Gastroesophageal sphincter (tissue), 3 donors: ENCODE data around the gene RNASE9.

Experiments used
- POLR2A ChIP-seq, 2 donors: fragments of 450-650 bp; IDR thresholded peaks; one replicate each; pipeline ENCODE4 v1.6.1; 2017; ENCODE audit warnings: antibody characterized with exemption in 2 of 2, mild to moderate bottlenecking in 2 of 2, moderate library complexity in 1 of 2
- POLR2AphosphoS5 ChIP-seq: sonication (generic); formaldehyde crosslinking; IDR thresholded peaks from one replicate; pipeline ENCODE4 v1.6.1; 2017; ENCODE audit warnings: antibody characterized with exemption
- TF ChIP-seq, protein P1 (sequence below), 4 experiments: fragments of 200-600 bp in 2 of 4; fragments of 450-650 bp in 2 of 4; sonication (generic) in 1 of 4; IDR thresholded peaks; one replicate each; pipeline ENCODE4 v1.5.1; 2017 to 2019; ENCODE audit warnings: antibody characterized with exemption in 4 of 4, mild to moderate bottlenecking in 2 of 4, moderate library complexity in 2 of 4

DNA sequence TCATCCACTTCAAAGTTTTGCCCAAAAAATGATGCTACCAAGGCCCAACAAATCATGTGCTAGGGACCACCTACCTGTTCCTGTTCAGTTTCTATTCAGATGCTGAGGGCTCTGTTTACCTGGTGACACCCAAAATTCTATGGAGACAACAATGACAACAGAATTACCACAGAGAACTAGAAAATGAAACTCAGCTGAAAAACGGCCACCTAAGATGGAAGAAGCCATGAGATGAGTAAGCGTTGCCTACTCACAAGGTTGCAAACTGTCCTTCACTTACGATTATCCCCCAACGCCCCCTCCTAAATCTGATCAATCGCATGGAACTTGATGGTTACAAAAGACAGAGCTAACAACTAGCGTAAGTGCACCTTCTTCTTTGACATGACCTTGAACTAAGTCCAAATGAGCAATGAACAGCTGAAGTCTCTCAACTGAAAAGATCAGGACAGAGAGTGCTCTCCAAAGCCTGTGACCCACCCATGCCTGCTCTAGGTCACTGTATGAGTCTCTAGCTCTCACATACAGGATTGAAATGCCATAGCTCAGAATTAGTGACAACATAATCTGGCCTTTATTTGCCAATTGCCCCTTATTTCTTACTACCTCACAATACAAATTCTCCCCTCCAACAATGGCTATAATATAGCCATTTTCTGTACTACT lies 26.8 kb upstream of the RNASE9 start, which contains the start of gene RNASE11:
- TF ChIP-seq POLR2AphosphoS5 (no peak), POLR2A (IDR thresholded peaks at IDR 0.05) (no peak)
- TF ChIP-seq, protein P1, sequence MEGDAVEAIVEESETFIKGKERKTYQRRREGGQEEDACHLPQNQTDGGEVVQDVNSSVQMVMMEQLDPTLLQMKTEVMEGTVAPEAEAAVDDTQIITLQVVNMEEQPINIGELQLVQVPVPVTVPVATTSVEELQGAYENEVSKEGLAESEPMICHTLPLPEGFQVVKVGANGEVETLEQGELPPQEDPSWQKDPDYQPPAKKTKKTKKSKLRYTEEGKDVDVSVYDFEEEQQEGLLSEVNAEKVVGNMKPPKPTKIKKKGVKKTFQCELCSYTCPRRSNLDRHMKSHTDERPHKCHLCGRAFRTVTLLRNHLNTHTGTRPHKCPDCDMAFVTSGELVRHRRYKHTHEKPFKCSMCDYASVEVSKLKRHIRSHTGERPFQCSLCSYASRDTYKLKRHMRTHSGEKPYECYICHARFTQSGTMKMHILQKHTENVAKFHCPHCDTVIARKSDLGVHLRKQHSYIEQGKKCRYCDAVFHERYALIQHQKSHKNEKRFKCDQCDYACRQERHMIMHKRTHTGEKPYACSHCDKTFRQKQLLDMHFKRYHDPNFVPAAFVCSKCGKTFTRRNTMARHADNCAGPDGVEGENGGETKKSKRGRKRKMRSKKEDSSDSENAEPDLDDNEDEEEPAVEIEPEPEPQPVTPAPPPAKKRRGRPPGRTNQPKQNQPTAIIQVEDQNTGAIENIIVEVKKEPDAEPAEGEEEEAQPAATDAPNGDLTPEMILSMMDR (IDR thresholded peaks at IDR 0.05), result no peak
